Tongue (tissue), 2 donors: ENCODE results near the gene FSD1L. TPM values are rescaled to one million over a fixed set of nuclear protein-coding genes. Genes with fewer than 3 reads are reported as not detected.
A peak's percentile ranks its signal among the peaks of the same experiment; 100 is the strongest.
"Not testable (repeated sequence)": the region's sequence is repeated elsewhere in the genome, so short reads cannot be mapped to it uniquely, and the experiment has no call there.

Source experiments
- DNase-seq: peaks from one replicate; pipeline ENCODE4 v3.0.0-alpha.2; 2015
- total RNA-seq: library from RNA; depleted of rRNA; stranded (reverse); fragments of >200 nt; gene quantifications from one replicate; pipeline ENCODE4 v1.2.3, GENCODE V29; 2014

The FSD1L gene
- total RNA-seq, 1 donor from 2014 or later = 28.2 TPM

- peak; percentile 94 for DNase-seq
Measured at GRCh38 chr9:105557804-105558610, 110.2 kb downstream of the FSD1L start, which contains the start of gene FKTN. TSS of gene FKTN (plus strand) at chr9:105558131. CDS start at chr9:105575033, 16,902 bp downstream.

GRCh38 chr9:105572455-105572854 lies 124.6 kb downstream of the FSD1L start:
- DNase-seq = no peak

- DNase-seq = not testable (repeated sequence)
Measured at GRCh38 chr9:105579952-105580351, 132.1 kb downstream of the FSD1L start.

GRCh38 chr9:105581550-105581949 lies 133.7 kb downstream of the FSD1L start:
- DNase-seq = not testable (repeated sequence)

DNA sequence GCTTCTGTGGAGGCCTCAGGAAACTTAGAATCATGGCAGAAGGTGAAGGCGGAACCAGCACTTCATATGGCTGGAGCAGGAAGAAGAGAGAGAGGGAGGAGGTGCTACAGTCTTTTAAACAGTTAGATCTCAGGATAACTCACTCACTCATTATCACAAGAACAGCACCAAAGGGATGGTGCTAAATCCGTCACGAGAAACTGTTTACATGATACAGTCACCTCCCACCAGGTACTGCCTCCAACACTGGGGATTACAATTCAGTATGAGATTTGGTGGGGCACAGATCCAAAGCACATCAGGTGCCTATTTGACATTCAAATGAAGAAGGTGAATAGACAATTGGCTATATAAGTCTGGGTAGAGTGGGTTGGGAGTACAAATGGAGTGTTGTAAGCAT lies 145.3 kb downstream of the FSD1L start:
- no peak for DNase-seq

Other genes with a start within 250 kb of the FSD1L start
- 32.0 TPM for gene SLC44A1, start 203.4 kb upstream of the FSD1L start, total RNA-seq
- 52.4 TPM for gene FKTN, start 110.1 kb downstream of the FSD1L start, total RNA-seq
- gene TAL2, start 214.4 kb downstream of the FSD1L start, total RNA-seq = 8.6 TPM
- 91.8 TPM for gene TMEM38B, start 246.5 kb downstream of the FSD1L start, total RNA-seq